GM10266 (cell line): ENCODE results near the gene MAP3K8.
"Not testable (repeated sequence)": the region's sequence is repeated elsewhere in the genome, so short reads cannot be mapped to it uniquely, and the experiment has no call there.

ENCODE experiments used
- DNase-seq: peaks from one replicate; pipeline ENCODE4 v3.0.0; 2012; ENCODE audit errors: extremely low spot score
- TF ChIP-seq, protein P1 (sequence below): IDR thresholded peaks from 2 replicates; pipeline ENCODE4 v1.5.1; 2012; ENCODE audit warnings: mild to moderate bottlenecking, low read depth; ENCODE audit not compliant: control insufficient read depth, insufficient read depth; ENCODE audit errors: missing control alignments

Gene MAP3K8

DNA sequence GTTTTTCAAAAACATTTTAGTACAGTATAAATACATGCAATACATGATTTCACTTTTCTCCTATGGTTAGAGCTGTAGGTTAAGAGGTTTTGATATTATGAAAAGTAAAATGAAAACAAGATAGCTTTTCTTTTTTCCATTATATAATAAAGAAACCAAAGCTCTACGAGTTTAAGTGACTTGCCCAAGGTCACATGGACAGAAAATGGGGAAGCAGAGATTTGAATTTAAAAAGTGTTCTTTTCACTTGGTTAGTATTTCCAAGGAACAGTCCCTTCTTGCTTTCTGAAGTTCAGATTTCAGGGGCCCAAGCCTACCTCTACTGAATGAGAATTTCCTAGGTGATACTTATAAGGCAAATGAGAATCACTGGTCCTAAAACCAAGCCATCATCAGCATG, 13.2 kb upstream of the MAP3K8 start:
- TF ChIP-seq, protein P1, sequence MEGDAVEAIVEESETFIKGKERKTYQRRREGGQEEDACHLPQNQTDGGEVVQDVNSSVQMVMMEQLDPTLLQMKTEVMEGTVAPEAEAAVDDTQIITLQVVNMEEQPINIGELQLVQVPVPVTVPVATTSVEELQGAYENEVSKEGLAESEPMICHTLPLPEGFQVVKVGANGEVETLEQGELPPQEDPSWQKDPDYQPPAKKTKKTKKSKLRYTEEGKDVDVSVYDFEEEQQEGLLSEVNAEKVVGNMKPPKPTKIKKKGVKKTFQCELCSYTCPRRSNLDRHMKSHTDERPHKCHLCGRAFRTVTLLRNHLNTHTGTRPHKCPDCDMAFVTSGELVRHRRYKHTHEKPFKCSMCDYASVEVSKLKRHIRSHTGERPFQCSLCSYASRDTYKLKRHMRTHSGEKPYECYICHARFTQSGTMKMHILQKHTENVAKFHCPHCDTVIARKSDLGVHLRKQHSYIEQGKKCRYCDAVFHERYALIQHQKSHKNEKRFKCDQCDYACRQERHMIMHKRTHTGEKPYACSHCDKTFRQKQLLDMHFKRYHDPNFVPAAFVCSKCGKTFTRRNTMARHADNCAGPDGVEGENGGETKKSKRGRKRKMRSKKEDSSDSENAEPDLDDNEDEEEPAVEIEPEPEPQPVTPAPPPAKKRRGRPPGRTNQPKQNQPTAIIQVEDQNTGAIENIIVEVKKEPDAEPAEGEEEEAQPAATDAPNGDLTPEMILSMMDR: no peak
- no peak for DNase-seq

GRCh38 chr10:30422151-30422695, 11.8 kb upstream of the MAP3K8 start:
- TF ChIP-seq, protein P1: no peak
- DNase-seq: no peak

- no peak for DNase-seq
- TF ChIP-seq, protein P1: no peak
These were observed 10.9 kb upstream of the MAP3K8 start for GRCh38 chr10:30422981-30423654.

- DNase-seq: not testable (repeated sequence)
These were observed 10.2 kb upstream of the MAP3K8 start for GRCh38 chr10:30423655-30424275.

- no peak for DNase-seq
- TF ChIP-seq, protein P1: no peak
These were observed 8.5 kb upstream of the MAP3K8 start for GRCh38 chr10:30425336-30426075.

GRCh38 chr10:30430544-30431298, 3.3 kb upstream of the MAP3K8 start:
- TF ChIP-seq, protein P1: no peak
- DNase-seq: no peak

DNA sequence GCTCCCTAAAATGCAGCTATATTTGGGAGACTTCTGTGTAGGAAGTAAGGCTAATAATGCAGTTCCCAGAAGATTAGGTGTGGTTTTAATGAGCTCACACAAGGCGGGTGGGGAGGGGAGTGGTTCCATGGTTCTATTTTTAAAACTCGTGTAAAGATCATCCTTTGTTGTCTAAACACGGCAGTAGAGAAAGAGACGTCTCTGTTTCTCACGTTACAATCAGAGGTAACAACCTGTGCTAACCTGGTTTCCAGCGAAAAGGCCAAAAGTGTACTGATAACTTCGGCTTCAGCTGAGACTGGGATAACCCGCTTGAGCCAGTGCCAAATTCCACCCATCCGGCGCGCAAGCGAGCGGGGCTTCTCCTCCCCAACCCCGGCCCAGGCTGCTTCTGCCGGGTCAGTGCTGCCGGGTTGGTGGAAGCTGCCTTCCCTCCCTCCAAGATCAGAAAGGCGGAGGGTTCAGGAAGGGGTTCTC, 2.5 kb upstream of the MAP3K8 start:
- TF ChIP-seq, protein P1: no peak
- DNase-seq: no peak
